CD4-positive, alpha-beta T cell treated with Interleukin-12 subunit alpha and Interleukin-12 subunit beta, for 1 hour (primary cell): ENCODE measurements around the gene DNM3.

Experiments
- DNase-seq: peaks from one replicate; pipeline ENCODE4 v3.0.0-alpha.2; 2020

The DNM3 gene

DNA sequence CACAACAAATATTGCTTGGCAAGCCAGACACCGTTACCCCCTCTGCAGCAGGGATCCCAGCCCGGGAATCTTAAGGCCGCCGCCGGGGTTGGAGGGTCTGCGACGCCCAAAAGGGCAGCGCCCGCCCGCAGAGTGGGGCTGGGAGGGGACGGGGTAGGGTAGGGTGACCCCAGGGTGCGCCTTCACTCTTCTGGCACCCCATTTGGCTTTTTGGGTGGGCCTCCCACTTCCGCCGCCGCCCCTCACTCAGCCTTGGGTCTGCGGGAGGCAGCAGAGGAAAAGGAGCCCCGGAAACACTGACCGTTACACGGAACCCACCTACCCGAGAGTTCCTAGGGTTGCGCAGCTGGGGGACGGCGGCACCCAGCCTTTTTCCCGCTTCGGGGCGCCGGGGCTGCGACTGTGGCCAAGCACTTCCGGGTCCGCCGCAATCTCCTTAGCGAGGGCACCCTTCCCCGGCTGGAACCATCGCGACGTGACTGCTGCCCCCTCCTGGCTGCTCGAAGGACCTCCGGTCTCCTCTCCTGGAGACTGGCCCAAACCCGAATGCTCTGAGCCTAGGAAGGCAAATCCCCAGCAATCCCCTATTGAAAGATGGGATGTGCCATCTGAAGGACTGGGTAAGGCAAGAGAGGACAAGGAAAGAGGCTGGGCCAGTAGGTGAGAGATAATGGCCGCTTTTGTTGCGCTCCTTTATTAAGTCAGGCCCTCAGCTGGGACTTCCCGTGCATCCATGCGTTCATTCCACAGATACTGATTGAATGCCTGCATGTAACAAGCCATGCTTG lies 602.6 kb downstream of the DNM3 start, which contains the start of gene PIGC:
Gene PIGC, minus strand, starts transcription at position 404 of the 788 bp plus-strand sequence. CDS start 1,447 bp downstream, outside the sequence.
- DNase-seq: peak; percentile 91

DNA sequence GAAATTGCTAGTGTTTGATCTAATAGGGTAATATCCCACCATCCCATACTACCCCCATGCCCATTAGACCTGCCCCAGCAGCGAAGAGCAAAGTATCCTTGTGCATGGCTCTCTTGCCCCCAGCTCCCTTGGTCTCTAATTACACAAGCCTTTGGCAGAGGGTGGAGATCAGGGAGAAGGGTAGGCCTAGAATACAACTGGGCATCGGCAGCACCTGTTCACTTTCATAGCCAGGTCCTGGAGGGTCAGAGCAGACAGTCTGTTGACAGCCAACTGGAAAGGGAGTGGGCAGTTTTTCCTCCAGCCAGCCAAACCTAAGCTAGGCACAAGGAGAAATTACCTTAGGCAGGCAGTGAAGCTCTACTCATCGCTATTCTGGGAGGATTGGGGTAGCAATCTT lies 605.2 kb downstream of the DNM3 start:
- DNase-seq: no peak

GRCh38 chr1:172447641-172448040 lies 606.3 kb downstream of the DNM3 start:
- no peak for DNase-seq

GRCh38 chr1:172448995-172449584 lies 607.8 kb downstream of the DNM3 start:
- DNase-seq: no peak

- DNase-seq: peak; percentile 61
These were observed 608.6 kb downstream of the DNM3 start for GRCh38 chr1:172449585-172450523.

- no peak for DNase-seq
These were observed 609.2 kb downstream of the DNM3 start for GRCh38 chr1:172450524-172450885.

DNA sequence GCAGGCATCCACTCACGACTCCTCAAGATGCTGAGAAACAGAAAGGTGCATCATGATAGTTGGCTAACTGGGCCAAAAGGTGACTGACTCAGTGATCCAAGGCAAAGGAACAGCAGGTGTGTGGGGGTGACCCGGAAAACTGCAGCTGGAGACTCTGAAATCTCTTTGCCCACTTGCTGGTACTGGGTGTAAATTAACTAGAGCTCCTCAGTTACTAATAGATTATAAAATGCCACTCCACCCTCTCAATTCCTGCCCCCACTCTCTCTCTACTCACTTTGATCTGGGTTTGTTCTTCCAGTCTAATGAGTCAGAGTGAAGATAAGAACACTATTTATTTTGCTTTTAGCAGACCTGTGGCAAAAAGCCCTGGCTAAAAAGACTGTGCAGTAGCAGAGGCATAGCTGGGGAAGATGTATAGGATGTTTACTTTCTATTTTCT lies 609.7 kb downstream of the DNM3 start:
- no peak for DNase-seq

- DNase-seq: no peak
These were observed 611.3 kb downstream of the DNM3 start for GRCh38 chr1:172452536-172453152.

DNA sequence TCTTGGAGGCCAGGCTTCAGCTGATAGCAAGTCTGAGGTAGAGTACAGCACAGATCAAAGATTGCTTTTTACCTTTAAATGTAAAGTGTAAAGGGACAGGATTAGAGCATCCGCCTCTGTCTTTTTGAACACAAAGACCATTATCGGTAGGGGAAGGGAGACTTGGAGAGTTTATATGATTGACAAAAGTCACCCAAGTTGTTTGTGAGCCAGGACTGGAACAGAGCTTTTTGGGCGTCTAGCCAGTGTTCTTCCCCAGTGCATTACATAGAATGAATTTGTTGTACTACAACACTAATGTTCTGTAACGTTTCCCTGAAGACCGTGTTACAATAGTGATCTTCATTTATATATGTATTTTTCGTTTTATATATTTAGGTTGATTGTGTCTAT lies 611.9 kb downstream of the DNM3 start:
- no peak for DNase-seq

DNA sequence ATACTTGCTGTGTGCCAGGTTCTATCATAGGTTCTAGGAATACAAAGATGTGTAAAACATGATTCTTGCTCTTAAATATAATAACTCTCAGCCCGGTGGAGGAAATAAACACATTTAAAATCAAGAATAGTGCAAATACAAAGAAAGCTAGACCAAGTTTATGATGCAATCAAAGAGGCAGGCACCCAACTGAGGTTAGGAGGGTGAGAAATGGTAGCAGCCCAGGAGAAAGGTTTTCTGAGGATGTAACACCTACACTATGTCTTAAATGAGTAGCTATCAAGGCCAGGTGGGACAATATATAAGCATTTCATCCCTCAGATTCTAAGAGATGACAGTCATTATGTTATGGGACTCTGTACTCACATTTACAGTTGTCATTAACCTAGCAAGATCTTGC lies 612.3 kb downstream of the DNM3 start:
- DNase-seq: no peak

- no peak for DNase-seq
These were observed 614.2 kb downstream of the DNM3 start for GRCh38 chr1:172455451-172455850.

GRCh38 chr1:172456344-172456769 lies 615.1 kb downstream of the DNM3 start:
- no peak for DNase-seq

DNA sequence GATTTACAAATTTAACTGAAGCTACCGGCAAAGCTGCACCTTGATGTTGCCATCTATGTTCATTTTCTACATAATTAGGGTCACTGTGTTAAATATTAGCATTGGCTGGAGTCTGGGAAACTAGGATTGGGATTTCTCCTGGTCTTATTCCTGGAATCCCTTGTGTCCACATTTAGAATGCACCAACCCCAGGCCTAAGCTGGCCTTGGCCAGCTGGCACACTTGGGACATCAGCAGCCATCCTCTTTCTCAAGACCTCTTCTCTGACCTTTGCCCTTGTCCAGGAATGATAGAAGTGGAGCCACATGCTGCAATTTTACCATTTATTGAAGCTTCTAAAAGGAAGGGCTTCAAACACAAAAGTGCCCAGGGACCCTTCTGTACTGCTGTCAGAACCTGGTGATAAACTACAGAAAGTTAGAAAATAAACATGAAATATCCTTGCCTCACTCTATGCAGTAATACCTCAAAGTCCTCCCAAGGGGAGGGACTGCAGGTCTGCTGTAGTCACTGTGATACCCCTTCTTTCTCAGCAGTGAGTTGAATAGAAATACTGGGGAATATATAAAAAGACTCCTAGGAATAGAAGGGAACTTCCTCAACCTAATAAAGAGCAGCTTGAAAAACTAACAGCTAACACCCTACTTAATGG lies 616.3 kb downstream of the DNM3 start:
- DNase-seq: no peak

DNA sequence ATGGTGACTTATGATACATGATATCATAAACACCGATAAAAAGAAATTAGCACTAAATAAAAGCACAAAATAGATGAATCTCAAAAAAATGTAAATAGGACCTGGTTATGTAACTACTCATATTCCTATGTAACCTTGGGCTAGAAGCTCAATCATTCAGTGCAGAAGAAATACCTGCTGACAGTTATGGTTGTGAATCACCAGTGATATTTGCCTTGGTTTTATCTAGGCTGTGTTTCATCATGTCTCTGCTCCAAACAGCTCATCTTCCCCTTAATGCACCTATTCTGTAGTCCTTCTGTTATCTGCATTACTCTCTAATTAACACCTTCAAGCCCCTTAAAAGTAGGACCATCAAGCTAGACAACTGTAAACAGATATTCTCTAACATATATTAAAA lies 618.9 kb downstream of the DNM3 start:
- DNase-seq: no peak

- no peak for DNase-seq
These were observed 619.6 kb downstream of the DNM3 start for GRCh38 chr1:172460887-172461315.
